MM.1S (cell line): Measurements from ENCODE around the gene ASTE1.

ENCODE experiments used
- CTCF ChIP-seq: fragments of 300-600 bp; sonication (generic); IDR thresholded peaks from 2 replicates; pipeline ENCODE4 v1.5.1; 2016; ENCODE audit warnings: antibody characterized with exemption, low read length, mixed read lengths
- EZH2 ChIP-seq: fragments of 300-600 bp; sonication (generic); optimal IDR thresholded peaks from 2 replicates; pipeline ENCODE3; 2017; ENCODE audit warnings: low read depth, mild to moderate bottlenecking, antibody characterized with exemption, low read length, mixed read lengths

GRCh38 chr3:130974201-130974600 lies 52.4 kb downstream of the ASTE1 start:
- TF ChIP-seq CTCF (no peak), EZH2 (no peak)
